Mucosa of stomach (tissue), 1 donor: Measurements from ENCODE around the gene ERO1B.

Source experiments
- H3K27me3 ChIP-seq: one replicate; pipeline ENCODE4 v1.7.0; 2013; ENCODE audit warnings: mild to moderate bottlenecking, low read length; ENCODE audit not compliant: control insufficient read depth, insufficient read depth
- H3K36me3 ChIP-seq: one replicate; pipeline ENCODE4 v1.7.0; 2013; ENCODE audit warnings: low read length; ENCODE audit not compliant: control insufficient read depth, insufficient read depth
- H3K4me1 ChIP-seq: one replicate; pipeline ENCODE4 v1.7.0; 2013; ENCODE audit warnings: mild to moderate bottlenecking, low read length; ENCODE audit not compliant: control insufficient read depth, insufficient read depth
- H3K4me3 ChIP-seq: one replicate; pipeline ENCODE4 v1.7.0; 2013; ENCODE audit warnings: low read length
- H3K9ac ChIP-seq: one replicate; pipeline ENCODE4 v1.7.0; 2013; ENCODE audit warnings: mild to moderate bottlenecking, low read length, moderate library complexity
- H3K9me3 ChIP-seq: one replicate; pipeline ENCODE4 v1.7.0; 2013; ENCODE audit warnings: mild to moderate bottlenecking, low read length, moderate library complexity; ENCODE audit not compliant: control insufficient read depth
- donor health status: Pancreatic carcinoma.

The ERO1B gene

GRCh38 chr1:236239092-236239585 lies 42.6 kb downstream of the ERO1B start:
- H3K27me3 ChIP-seq = no peaks in the 10 kb centered on the region
- H3K36me3 ChIP-seq = no peaks in the 10 kb centered on the region
- no peaks in the 10 kb centered on the region for H3K9me3 ChIP-seq
- H3K9ac ChIP-seq = no peak overlapping the region
- H3K4me1 ChIP-seq = no peaks in the 10 kb centered on the region
- H3K4me3 ChIP-seq = no peak overlapping the region

- H3K9ac ChIP-seq = no peak overlapping the region
- H3K4me3 ChIP-seq = no peak overlapping the region
- no peaks in the 10 kb centered on the region for H3K9me3 ChIP-seq
- H3K36me3 ChIP-seq = no peaks in the 10 kb centered on the region
- no peaks in the 10 kb centered on the region for H3K4me1 ChIP-seq
- no peaks in the 10 kb centered on the region for H3K27me3 ChIP-seq
Observed at GRCh38 chr1:236235116-236235515, 46.6 kb downstream of the ERO1B start.

GRCh38 chr1:236228411-236228810 lies 53.3 kb downstream of the ERO1B start:
- Histone ChIP-seq H3K9me3 (no peaks in the 10 kb centered on the region), H3K9ac (no peak overlapping the region), H3K4me1 (no peaks in the 10 kb centered on the region), H3K27me3 (no peaks in the 10 kb centered on the region), H3K36me3 (no peaks in the 10 kb centered on the region), H3K4me3 (no peak overlapping the region)

GRCh38 chr1:236222632-236223031 lies 59.1 kb downstream of the ERO1B start:
- H3K27me3 ChIP-seq = no peaks in the 10 kb centered on the region
- no peak overlapping the region for H3K9ac ChIP-seq
- H3K9me3 ChIP-seq = no peaks in the 10 kb centered on the region
- no peaks in the 10 kb centered on the region for H3K36me3 ChIP-seq
- no peak overlapping the region for H3K4me3 ChIP-seq
- H3K4me1 ChIP-seq = no peaks in the 10 kb centered on the region

- Histone ChIP-seq H3K9ac (no peak overlapping the region), H3K36me3 (no peaks in the 10 kb centered on the region), H3K27me3 (no peaks in the 10 kb centered on the region), H3K4me3 (no peak overlapping the region), H3K9me3 (no peaks in the 10 kb centered on the region), H3K4me1 (no peaks in the 10 kb centered on the region)
Observed at GRCh38 chr1:236220473-236220872, 61.3 kb downstream of the ERO1B start.

GRCh38 chr1:236214761-236215160 lies 67.0 kb downstream of the ERO1B start:
- Histone ChIP-seq H3K27me3 (no peaks in the 10 kb centered on the region), H3K4me1 (no peaks in the 10 kb centered on the region), H3K36me3 (no peaks in the 10 kb centered on the region), H3K9ac (no peak overlapping the region), H3K9me3 (no peaks in the 10 kb centered on the region), H3K4me3 (no peak overlapping the region)

GRCh38 chr1:236213534-236213933 lies 68.2 kb downstream of the ERO1B start:
- H3K9me3 ChIP-seq = no peaks in the 10 kb centered on the region
- no peaks in the 10 kb centered on the region for H3K36me3 ChIP-seq
- H3K27me3 ChIP-seq = no peaks in the 10 kb centered on the region
- H3K4me3 ChIP-seq = no peak overlapping the region
- no peak overlapping the region for H3K9ac ChIP-seq
- no peaks in the 10 kb centered on the region for H3K4me1 ChIP-seq

GRCh38 chr1:236211815-236212214 lies 69.9 kb downstream of the ERO1B start:
- Histone ChIP-seq H3K4me1 (no peaks in the 10 kb centered on the region), H3K27me3 (no peaks in the 10 kb centered on the region), H3K36me3 (no peaks in the 10 kb centered on the region), H3K4me3 (no peak overlapping the region), H3K9ac (no peak overlapping the region), H3K9me3 (no peaks in the 10 kb centered on the region)

GRCh38 chr1:236209713-236210112 lies 72.0 kb downstream of the ERO1B start:
- Histone ChIP-seq H3K4me3 (no peak overlapping the region), H3K9me3 (no peaks in the 10 kb centered on the region), H3K9ac (no peak overlapping the region), H3K36me3 (no peaks in the 10 kb centered on the region), H3K4me1 (no peaks in the 10 kb centered on the region), H3K27me3 (no peaks in the 10 kb centered on the region)

GRCh38 chr1:236209185-236209584 lies 72.6 kb downstream of the ERO1B start:
- Histone ChIP-seq H3K4me3 (no peak overlapping the region), H3K27me3 (no peaks in the 10 kb centered on the region), H3K9ac (no peak overlapping the region), H3K9me3 (no peaks in the 10 kb centered on the region), H3K36me3 (no peaks in the 10 kb centered on the region), H3K4me1 (no peaks in the 10 kb centered on the region)

GRCh38 chr1:236207569-236207968 lies 74.2 kb downstream of the ERO1B start:
- no peaks in the 10 kb centered on the region for H3K4me1 ChIP-seq
- H3K36me3 ChIP-seq = no peaks in the 10 kb centered on the region
- no peaks in the 10 kb centered on the region for H3K27me3 ChIP-seq
- H3K9ac ChIP-seq = no peak overlapping the region
- H3K4me3 ChIP-seq = no peak overlapping the region
- H3K9me3 ChIP-seq = no peaks in the 10 kb centered on the region

- Histone ChIP-seq H3K4me1 (no peaks in the 10 kb centered on the region), H3K36me3 (no peaks in the 10 kb centered on the region), H3K9ac (no peak overlapping the region), H3K9me3 (no peaks in the 10 kb centered on the region), H3K4me3 (no peak overlapping the region), H3K27me3 (no peaks in the 10 kb centered on the region)
Observed at GRCh38 chr1:236207121-236207520, 74.6 kb downstream of the ERO1B start.

GRCh38 chr1:236206548-236206947 lies 75.2 kb downstream of the ERO1B start:
- H3K9me3 ChIP-seq = no peaks in the 10 kb centered on the region
- no peaks in the 10 kb centered on the region for H3K36me3 ChIP-seq
- no peak overlapping the region for H3K4me3 ChIP-seq
- no peaks in the 10 kb centered on the region for H3K4me1 ChIP-seq
- no peaks in the 10 kb centered on the region for H3K27me3 ChIP-seq
- H3K9ac ChIP-seq = no peak overlapping the region
